Transverse colon (tissue), 4 donors: ENCODE results near the gene RNF130. TPM values are rescaled to one million over a fixed set of nuclear protein-coding genes. Genes with fewer than 3 reads are reported as not detected.

Source experiments
- DNase-seq: peaks from one replicate; pipeline ENCODE4 v3.0.0-alpha.2; 2019
- H3K27ac ChIP-seq, 4 donors: fragments of 200-600 bp; sonication (generic); 2 replicates each; pipeline ENCODE4 v1.5.1; 2016 to 2018; ENCODE audit warnings: inconsistent platforms in 4 of 4
- H3K27me3 ChIP-seq: fragments of 200-600 bp; sonication (generic); 2 replicates; pipeline ENCODE4 v1.5.1; 2017; ENCODE audit warnings: inconsistent platforms
- H3K36me3 ChIP-seq, 4 donors: fragments of 200-600 bp; sonication (generic); 2 replicates each; pipeline ENCODE4 v1.5.1; 2017 to 2019; ENCODE audit warnings: inconsistent platforms in 4 of 4
- H3K4me1 ChIP-seq, 4 donors: fragments of 200-600 bp; sonication (generic); 2 replicates each; pipeline ENCODE4 v1.5.1; 2017 to 2020; ENCODE audit warnings: inconsistent platforms in 4 of 4
- H3K4me3 ChIP-seq, 4 donors: fragments of 200-600 bp; sonication (generic); 1 replicate in 1 of 4; 2 replicates in 3 of 4; pipeline versions ENCODE4 v1.5.1 to v1.6.1; 2017 to 2019; ENCODE audit warnings: inconsistent platforms in 4 of 4
- H3K9me3 ChIP-seq, 2 donors: fragments of 200-600 bp; sonication (generic); 2 replicates each; pipeline ENCODE4 v1.5.1; 2017 to 2019; ENCODE audit warnings: inconsistent platforms in 2 of 2
- CTCF ChIP-seq, 5 experiments: fragments of 200-600 bp in 3 of 5; fragments of 450-650 bp in 2 of 5; sonication (generic) in 3 of 5; IDR thresholded peaks; 1 replicate in 2 of 5; 2 replicates in 3 of 5; pipeline ENCODE4 v1.5.1; 2016 to 2017; ENCODE audit warnings: antibody characterized with exemption in 5 of 5, inconsistent platforms in 3 of 5, mild to moderate bottlenecking in 2 of 5, moderate library complexity in 1 of 5
- EP300 ChIP-seq: sonication (generic); formaldehyde crosslinking; IDR thresholded peaks from one replicate; pipeline ENCODE4 v1.6.1; 2017; ENCODE audit warnings: antibody characterized with exemption, low read depth
- POLR2A ChIP-seq: fragments of 450-650 bp; IDR thresholded peaks from one replicate; pipeline ENCODE4 v1.6.1; 2016; ENCODE audit warnings: antibody characterized with exemption, mild to moderate bottlenecking, moderate library complexity
- POLR2AphosphoS5 ChIP-seq, 3 donors: sonication (generic); formaldehyde crosslinking; IDR thresholded peaks; one replicate each; pipeline ENCODE4 v1.6.1; 2016; ENCODE audit warnings: antibody characterized with exemption in 3 of 3
- WGBS, 2 donors: methylation state at CpG; one replicate each; pipeline ENCODE4 v1.1.5; 2018; ENCODE audit warnings: low coverage in 1 of 2; 5-methylcytosine and 5-hydroxymethylcytosine counted together
- in situ Hi-C, 4 donors: fragments of 200-750 bp; cut with MboI; loops; one replicate each; pipeline versions ENCODE4 v1.15.0 to v1.15.1; 2017; ENCODE audit warnings: low sequenced_read_pairs in 3 of 4, low pct_ligation_motif_present in 1 of 4, low pct_unique_long_range_greater_than_20kb in 1 of 4
- intact Hi-C: fragments of 100-400 bp; cut with DNase I; formaldehyde crosslinking; loops from one replicate; pipeline ENCODE4 v1.15.1; 2023; ENCODE audit warnings: low total_unique reads
- total RNA-seq, 4 donors: library from RNA; depleted of rRNA; stranded (reverse); fragments of >200 nt; gene quantifications; one replicate each; pipeline ENCODE4 v1.1.0, GENCODE V29; 2016

RNF130 gene
- total RNA-seq, 4 donors from 2014 or later = 62.2 to 95.2 (median 70.3) TPM

DNA sequence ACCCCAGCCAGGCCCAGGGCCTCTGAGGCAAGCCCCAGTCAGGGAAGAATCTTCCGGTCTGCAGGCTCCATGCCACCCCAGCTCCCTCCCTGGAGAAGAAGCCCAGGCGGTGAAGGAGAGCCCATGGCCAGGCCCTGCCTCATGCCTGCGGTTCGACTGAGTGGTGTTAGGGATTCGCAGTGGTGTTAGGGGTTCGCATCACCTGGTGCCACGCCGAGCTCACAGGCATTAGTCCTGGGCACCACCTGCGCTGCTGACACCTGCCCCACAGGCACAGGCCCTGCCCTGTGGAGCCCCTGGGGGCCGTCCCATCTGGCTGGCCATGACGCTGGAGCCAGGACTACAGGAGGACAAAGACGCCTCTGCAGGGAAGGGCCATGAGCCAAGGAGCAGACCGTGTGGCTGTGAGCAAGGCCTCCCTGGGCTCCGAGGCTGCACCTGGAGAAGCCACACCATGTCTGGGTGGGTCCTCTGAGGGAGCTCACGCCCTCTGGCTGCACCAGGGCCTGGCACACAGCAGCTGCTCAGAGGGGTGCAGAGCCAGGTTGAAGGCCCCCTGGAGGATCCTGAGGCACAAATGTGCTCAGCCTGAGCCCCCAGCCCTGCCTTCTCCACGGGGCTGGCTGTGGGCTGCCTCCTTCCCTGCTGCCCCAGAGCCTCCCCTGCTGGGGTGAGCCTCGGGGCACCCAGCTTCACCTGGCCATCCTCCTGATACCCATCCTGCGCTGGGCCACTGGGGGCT lies 27.6 kb upstream of the RNF130 start:
- H3K4me3 ChIP-seq = no peak overlapping the region
- 77% methylated on average over 14 of the region's 18 CpGs; no CpG with 5 or more reads in 1 of the 2 donors for WGBS, 2 donors
- TF ChIP-seq EP300 (no peak), POLR2A (no peak), CTCF (IDR thresholded peaks at IDR 0.05) (no peak), POLR2AphosphoS5 (IDR thresholded peaks at IDR 0.05) (no peak)
- H3K27ac ChIP-seq = no peak overlapping the region
- H3K4me1 ChIP-seq = no peaks in the 10 kb centered on the region
- DNase-seq = no peak
- no peaks in the 10 kb centered on the region for H3K27me3 ChIP-seq
- in situ Hi-C loops = loop anchor here in 1 of 4 donors (25.0 kb wide), 2 partner anchors 112 to 187 kb away; partner anchors contain the start of gene TBC1D9B
- no peaks in the 10 kb centered on the region for H3K36me3 ChIP-seq
- H3K9me3 ChIP-seq = no peaks in the 10 kb centered on the region
- intact Hi-C loops = loop anchor here (10.0 kb wide), 1 partner anchor 114 kb away; no protein-coding TSS in a partner anchor

GRCh38 chr5:180098526-180098925 lies 27.0 kb upstream of the RNF130 start:
- in situ Hi-C loops = loop anchor here in 1 of 4 donors (25.0 kb wide), 2 partner anchors 111 to 186 kb away; partner anchors contain the start of gene TBC1D9B
- intact Hi-C loops = loop anchor here (10.0 kb wide), 1 partner anchor 114 kb away; no protein-coding TSS in a partner anchor
- Histone ChIP-seq H3K27ac (no peak overlapping the region), H3K4me3 (no peak overlapping the region), H3K4me1 (no peaks in the 10 kb centered on the region), H3K9me3 (no peaks in the 10 kb centered on the region), H3K36me3 (no peaks in the 10 kb centered on the region), H3K27me3 (no peaks in the 10 kb centered on the region)
- WGBS, 2 donors = 95% methylated on average over 8 of the region's 8 CpGs; no CpG with 5 or more reads in 1 of the 2 donors
- DNase-seq = no peak
- TF ChIP-seq EP300 (no peak), POLR2A (no peak), CTCF (IDR thresholded peaks at IDR 0.05) (no peak), POLR2AphosphoS5 (IDR thresholded peaks at IDR 0.05) (no peak)

- intact Hi-C loops = loop anchor here (10.0 kb wide), 1 partner anchor 113 kb away; no protein-coding TSS in a partner anchor
- H3K9me3 ChIP-seq = no peaks in the 10 kb centered on the region
- DNase-seq = no peak
- H3K36me3 ChIP-seq = no peaks in the 10 kb centered on the region
- no peak overlapping the region for H3K27ac ChIP-seq
- H3K4me3 ChIP-seq = no peak overlapping the region
- 94% methylated on average over 5 of the region's 5 CpGs; no CpG with 5 or more reads in 1 of the 2 donors for WGBS, 2 donors
- no peaks in the 10 kb centered on the region for H3K27me3 ChIP-seq
- TF ChIP-seq POLR2AphosphoS5 (IDR thresholded peaks at IDR 0.05) (no peak), CTCF (IDR thresholded peaks at IDR 0.05) (no peak), EP300 (no peak), POLR2A (no peak)
- in situ Hi-C loops = loop anchor here in 1 of 4 donors (25.0 kb wide), 2 partner anchors 111 to 186 kb away; partner anchors contain the start of gene TBC1D9B
- H3K4me1 ChIP-seq = no peaks in the 10 kb centered on the region
Measured at GRCh38 chr5:180097926-180098325, 26.4 kb upstream of the RNF130 start.

GRCh38 chr5:180097163-180097894 lies 25.8 kb upstream of the RNF130 start:
- WGBS, 2 donors = 90% methylated on average over 11 of the region's 11 CpGs; no CpG with 5 or more reads in 1 of the 2 donors
- intact Hi-C loops (loop anchor here (10.0 kb wide), 1 partner anchor 113 kb away; no protein-coding TSS in a partner anchor), in situ Hi-C loops (loop anchor here in 1 of 4 donors (25.0 kb wide), 2 partner anchors 110 to 185 kb away; partner anchors contain the start of gene TBC1D9B)
- TF ChIP-seq EP300 (no peak), POLR2A (no peak), POLR2AphosphoS5 (IDR thresholded peaks at IDR 0.05) (no peak)
- Histone ChIP-seq H3K27me3 (no peaks in the 10 kb centered on the region), H3K4me3 (no peak overlapping the region), H3K4me1 (no peaks in the 10 kb centered on the region), H3K9me3 (no peaks in the 10 kb centered on the region), H3K36me3 (no peaks in the 10 kb centered on the region), H3K27ac (no peak overlapping the region)
- no peak for DNase-seq
